Activated CD4-positive, CD25-positive, alpha-beta regulatory T cell treated with anti-CD3 and anti-CD28 coated beads, Interleukin-2, amount 50 U/mL, for 24 hours (primary cell): ENCODE data around the gene PCSK5.

Experiments
- ATAC-seq, 2 donors: fragments of 150-1000 bp; cut with Tn5 transposase; one replicate each; pipeline ENCODE4 v1.10.0; 2021; ENCODE audit warnings: mild to moderate bottlenecking in 1 of 2, moderate library complexity in 1 of 2

Gene PCSK5

DNA sequence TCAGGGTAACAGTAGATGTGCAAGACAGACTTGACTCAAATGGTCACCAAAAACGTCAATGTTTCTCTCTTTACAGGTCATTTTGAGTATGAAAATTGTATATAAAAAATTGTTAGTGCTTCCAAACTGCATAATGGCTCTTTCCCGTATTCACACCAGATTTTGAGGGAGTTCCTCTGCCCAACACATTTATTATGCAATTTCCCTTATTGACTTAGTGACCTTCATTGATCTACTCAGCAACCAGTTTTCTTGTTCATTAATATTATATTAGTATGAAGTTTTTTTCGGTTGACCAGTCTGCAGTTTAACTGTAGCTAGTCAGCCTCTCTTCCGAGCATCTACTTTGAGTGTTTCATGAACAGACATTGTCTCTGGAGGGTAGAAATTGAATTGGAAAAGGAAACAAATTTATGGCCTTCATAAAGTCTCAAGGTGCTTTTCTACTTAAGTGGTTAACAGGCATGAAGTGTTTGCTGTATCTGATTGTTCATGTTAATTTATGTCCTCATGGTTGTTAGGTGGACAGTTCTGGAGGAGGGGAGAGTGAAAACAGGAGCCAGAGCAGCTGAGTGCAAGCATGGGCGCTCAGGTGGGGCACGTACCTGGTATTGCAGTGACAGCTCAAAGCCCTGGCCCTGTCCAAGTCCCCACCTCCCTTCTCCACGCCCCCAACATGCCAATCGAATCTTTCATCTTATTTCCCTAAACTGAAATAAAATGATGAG, 263.6 kb downstream of the PCSK5 start:
- ATAC-seq: no peak

DNA sequence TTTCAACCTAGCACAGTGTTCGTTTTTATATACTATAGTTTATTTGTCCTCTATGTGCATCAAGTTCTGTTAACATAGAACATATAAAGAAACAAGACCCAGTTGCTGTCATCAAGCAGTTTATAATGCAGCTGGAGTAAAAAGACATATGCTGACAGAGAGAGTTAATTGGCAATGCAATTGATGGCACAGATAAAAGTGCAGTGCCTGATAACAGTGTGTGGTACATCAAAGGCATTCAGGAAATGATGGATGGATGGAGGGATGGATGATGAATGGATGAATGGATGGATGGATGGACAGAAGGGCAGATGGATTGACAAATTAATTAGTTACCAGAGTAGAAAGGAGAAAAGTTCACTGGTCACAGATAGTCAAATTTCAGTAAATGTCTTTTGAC, 264.9 kb downstream of the PCSK5 start:
- no peak for ATAC-seq

DNA sequence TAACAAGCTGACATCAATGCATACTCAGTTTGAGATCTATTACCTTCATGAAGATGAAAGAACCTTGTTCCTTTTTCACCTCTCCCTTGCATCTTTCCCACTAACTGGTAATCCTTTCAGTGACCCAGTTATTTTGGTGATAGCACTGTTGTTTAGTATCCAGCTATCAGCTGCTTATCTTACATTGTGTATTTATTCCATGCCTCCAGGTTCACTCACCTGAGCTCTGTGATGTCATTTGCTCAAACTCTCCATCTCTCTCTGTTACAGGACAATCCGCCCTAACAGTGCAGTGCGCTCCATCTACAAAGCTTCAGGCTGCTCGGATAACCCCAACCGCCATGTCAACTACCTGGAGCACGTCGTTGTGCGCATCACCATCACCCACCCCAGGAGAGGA, 268.2 kb downstream of the PCSK5 start:
- ATAC-seq: no peak

DNA sequence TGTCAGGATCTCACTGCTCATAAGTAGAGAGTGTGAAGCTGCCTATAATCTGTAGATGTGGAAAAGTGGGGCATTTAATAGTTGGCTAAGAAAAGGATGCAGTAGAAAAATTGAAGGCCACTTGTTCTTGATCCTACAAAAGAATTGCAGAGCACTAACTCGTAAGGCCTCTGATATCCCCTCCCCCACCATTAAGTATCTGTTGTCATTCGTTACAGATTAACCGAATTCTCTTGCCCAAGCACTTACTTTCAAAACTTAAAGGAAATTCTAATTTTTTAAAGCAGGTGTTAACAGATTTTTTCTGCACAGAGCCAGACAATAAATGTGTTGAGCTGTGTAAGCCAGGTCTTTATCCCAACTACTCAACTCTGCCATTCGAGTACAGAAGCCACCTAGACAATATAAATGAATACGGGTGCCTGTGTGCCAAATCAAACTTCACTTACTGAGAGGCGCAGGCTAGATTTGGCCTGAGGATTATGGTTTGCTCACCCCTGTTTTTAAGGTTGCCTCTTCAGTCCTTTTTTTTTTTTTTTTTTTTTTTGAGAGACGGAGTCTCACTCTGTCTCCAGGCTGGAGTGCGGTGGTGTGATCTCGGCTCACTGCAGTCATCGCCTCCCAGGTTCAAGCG, 268.9 kb downstream of the PCSK5 start:
- no peak for ATAC-seq

GRCh38 chr9:76161106-76161505, 270.6 kb downstream of the PCSK5 start:
- ATAC-seq: no peak

DNA sequence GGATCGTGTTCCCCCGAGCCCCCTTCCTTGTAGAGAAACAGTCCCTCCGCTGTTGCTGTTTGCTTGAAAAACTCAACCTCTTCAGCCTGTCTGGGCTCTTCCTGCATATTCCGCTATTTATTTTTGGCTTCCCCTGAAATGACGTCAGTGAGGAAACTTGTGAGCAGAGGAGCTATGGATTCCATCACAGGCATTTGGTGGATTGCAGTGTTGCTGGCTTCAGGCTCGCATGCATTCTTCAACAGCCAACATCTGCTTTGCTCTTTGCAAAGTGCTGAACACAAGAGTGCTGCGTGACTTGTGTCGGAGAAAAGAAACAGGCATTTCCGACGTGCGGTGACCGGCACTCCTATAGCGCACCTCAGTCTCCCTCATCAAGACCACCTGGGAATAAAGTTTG, 271.1 kb downstream of the PCSK5 start:
- ATAC-seq: no peak

DNA sequence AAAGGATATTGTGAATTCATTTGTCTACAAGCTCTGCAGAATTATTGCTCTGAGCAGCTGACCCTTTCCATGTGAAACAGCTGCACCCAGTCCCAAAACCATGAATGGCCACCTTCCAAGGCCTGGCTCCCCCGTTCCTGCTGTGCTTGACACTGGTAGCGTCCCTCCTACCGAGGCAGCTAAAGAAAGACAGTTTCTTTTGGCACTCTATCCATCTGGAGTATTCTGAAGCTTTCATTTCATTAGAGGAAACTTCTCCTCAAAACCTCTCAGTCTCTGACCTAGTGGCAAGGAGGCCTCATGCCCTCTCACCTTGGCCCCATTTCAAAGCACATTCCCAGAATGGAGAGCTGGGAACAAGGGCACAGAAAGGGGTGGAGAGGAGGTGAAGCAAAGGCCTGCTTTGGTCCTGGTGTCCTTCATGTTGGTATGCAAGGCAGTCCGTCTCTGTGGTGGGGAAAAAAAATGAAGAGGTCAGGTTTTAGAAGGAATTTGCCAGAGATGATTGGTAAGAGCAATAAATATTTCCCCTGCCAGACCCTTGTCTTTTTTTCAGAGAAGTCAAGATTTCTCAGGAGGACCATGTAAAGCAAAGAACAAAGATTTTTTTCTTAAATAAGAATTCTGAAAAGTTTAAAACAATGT, 271.7 kb downstream of the PCSK5 start:
- no peak for ATAC-seq

DNA sequence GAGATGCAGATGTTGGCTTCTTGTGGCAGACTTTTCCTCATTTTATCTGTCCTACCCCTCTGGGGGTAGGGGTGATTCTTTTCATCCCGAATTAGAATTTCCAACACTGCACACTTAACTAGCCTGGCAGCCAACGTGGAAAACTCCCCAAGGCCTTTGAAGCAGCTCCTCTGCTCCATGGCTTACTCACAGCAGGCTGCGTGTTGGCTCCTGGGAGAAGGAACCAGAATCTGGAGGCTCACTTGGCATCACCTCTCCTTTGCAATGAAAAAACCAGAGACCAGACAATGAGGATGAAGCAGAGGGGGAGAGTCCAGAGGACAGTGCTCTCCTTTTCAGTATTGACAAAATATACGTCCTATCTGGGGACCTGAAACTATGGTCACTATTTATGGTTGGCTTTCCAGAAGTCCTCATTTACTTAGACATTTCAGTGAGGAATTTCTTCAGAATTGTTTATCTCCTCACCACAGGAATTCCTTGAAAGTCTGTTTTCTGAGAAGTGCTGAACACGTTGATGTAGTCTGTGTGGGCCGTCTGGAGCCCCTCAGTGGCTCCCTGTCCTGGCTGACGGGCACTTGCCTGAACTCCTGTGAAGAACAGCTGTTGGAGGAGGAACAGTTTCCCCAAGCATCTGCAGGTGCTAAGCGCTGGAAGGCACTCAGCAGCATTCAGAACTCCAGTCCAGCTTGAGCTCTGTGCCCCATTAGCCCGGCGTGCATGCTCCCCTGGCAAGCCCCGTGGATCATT, 272.5 kb downstream of the PCSK5 start:
- no peak for ATAC-seq

DNA sequence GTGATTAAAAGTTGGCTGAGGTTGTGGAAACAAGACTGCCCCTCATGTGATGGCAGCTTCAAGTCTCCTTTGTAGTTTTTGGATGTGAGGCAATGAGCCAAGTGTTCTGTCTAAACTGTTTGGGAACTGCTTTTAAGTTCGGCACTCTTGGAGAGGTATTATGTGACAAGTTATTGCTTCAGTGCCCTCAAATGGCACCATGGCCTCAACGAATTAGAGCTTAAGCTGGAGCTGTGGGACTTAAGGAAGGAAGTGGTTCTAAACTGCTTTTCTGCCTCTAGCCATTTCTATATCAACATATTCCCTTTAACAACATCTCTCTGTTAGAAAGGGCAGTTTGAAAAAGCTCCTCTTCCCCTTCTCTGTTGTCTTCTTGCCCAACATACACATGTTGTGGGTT, 276.1 kb downstream of the PCSK5 start:
- ATAC-seq: no peak

DNA sequence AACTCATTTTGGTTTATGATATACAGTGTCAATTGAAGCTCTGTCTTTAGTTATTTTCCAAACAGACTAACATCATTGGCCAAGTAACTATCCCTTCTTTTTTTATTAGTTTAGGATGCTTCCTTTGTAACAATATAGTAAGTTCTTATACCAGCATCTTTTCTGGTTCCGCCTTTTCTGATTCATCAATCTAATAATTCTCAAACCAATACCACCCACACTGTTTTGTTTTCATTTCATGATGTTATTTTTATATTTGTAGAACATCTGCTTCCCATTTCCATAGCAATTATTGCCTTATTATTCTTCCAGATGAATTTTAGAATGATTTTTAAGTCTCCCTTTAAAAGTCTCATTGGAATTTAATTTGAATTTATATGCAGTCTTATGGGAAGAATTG, 285.7 kb downstream of the PCSK5 start:
- no peak for ATAC-seq

DNA sequence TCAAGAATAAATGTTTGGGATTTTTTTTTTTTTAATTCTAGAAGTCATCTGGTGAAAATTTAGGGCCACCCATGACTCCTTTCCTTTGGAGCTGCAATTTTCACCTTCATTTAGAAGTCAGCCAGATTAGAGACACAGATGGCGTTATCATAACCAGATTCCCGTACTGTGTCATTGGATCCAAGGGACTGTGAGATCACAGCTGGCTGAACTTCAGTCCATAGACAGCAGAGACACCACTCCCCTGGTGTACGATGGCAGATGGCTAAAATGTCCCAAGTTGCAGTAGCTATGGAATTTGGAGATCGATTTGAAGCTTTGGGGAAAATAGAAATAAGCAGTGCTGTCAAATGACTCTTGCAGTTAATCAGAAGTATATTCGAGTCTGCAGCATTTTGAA, 287.5 kb downstream of the PCSK5 start:
- ATAC-seq: no peak

GRCh38 chr9:76180541-76180940, 290.1 kb downstream of the PCSK5 start:
- no peak for ATAC-seq

DNA sequence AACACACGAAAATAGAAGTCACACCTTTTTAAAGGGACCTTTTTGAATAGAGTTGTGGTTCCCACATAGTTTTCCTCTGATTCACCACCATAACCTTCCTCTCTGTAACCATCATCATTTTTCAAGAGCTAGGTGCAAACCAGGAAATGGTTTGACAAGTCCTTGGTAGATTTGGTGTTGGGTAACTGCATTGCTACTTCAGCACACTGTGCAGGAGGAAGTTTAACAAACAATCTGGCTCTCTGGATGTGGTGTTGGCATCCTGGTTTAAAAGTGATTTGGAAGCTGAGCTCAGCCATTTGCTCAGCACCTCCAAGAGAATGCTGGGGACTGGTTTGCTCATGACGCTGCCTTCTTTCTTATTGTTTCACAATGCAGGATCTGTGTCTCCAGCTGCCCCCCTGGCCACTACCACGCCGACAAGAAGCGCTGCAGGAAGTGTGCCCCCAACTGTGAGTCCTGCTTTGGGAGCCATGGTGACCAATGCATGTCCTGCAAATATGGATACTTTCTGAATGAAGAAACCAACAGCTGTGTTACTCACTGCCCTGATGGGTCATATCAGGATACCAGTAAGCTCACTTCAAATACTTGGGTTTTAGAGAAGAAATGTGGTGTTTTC, 290.7 kb downstream of the PCSK5 start:
- no peak for ATAC-seq

DNA sequence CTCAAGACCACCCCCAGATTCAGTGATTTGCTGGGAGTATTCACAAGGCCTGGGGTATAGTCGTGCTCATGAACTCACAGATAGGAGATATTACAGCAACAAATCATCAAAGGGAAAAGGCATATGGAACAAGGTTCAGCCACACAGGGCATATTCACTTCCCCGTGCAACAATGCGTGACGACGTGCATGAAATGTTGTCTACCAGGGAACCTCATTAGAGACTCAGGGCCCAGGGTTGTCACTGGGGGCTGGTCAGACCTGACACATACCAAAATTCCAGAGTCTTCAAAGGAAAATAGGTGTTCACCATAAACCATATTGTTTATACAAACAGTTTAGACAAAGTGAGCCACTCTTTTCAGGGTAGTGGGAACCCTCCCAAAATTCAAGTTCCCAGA, 291.3 kb downstream of the PCSK5 start:
- no peak for ATAC-seq

DNA sequence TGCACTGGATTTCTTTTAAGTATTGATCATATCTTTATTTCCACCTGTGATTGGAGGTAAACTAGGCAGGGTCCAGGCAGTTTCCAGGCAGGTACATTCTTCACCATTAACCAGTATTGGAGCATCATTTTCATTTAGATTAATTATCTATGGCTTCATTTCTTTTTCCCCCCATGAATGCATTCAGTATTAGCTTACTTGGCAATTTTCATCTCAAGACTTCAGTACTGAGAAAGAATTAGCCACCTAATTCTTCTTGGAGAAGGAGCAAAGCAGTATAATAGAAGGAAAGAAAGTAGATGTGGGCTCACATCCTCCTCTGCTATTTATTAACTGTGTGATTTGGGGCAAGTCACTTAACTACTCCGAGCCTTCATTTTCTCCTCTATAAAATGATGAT, 295.0 kb downstream of the PCSK5 start:
- ATAC-seq: no peak

DNA sequence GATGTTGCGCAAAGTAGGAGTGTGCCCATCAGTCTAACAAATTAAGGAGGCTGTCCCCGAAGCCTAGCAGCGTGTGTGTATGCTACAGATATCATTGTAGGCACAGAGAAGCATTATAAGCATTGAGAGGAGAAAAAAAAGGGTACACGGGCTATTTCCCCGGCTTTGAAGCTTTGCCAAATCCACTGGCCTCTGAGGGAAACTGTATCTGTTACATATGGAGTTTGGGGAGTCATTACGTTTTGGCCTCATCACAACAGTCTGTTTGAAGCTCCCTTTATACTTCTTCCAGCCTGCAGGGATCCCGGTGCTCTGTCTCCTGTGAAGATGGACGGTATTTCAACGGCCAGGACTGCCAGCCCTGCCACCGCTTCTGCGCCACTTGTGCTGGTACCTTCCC, 297.8 kb downstream of the PCSK5 start:
- ATAC-seq: no peak

- ATAC-seq: no peak
These were observed 298.4 kb downstream of the PCSK5 start for GRCh38 chr9:76188905-76189304.

DNA sequence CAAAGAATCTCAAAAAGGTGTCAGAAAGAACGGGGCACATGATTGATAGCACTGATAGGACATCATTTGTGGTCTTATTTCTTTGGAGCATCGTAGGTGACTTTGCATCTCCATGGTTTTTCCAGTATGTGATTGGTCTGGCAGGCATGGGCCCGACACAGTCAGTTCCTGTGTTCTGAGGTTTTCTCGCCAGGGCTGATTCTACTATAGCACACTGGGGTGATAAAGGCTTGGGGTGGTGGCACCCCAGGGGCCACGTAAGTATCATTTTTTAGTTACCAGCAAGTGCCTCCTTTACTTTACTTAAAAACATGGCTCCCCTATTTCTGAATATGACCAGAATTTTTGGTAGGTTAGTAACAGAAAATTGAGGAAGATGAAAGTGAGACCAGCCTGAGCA, 301.0 kb downstream of the PCSK5 start:
- ATAC-seq: no peak

- ATAC-seq: no peak
These were observed 301.5 kb downstream of the PCSK5 start for GRCh38 chr9:76192013-76192412.

- ATAC-seq: no peak
These were observed 304.4 kb downstream of the PCSK5 start for GRCh38 chr9:76194896-76195295.

- ATAC-seq: no peak
These were observed 307.9 kb downstream of the PCSK5 start for GRCh38 chr9:76198336-76198735.

- no peak for ATAC-seq
These were observed 309.8 kb downstream of the PCSK5 start for GRCh38 chr9:76200315-76200714.

DNA sequence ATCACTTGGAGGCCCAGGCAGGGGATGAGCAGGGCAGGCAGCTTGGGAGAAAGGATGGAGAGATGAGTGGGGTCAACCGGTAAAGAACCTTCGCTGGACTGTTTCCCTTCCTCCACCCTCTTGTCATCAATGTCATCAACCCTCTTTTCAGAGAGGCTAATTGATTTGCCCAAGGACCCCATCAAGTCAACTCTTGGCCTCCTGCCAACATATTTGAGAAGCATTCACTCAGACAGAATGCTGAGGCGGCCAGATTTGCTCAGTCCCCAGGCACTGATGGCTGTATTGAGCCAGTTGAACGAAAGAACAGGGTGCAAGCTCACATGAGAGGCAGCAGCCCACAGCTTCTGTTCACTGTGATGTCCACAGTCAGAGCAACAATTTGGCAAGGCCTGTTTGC, 310.3 kb downstream of the PCSK5 start:
- no peak for ATAC-seq
